T follicular helper cell (primary cell): Measurements from ENCODE around the gene SLC8A1.

Experiments
- DNase-seq: peaks from one replicate; pipeline ENCODE4 v3.0.0-alpha.2; 2020; ENCODE audit warnings: low read depth

The SLC8A1 gene

DNA sequence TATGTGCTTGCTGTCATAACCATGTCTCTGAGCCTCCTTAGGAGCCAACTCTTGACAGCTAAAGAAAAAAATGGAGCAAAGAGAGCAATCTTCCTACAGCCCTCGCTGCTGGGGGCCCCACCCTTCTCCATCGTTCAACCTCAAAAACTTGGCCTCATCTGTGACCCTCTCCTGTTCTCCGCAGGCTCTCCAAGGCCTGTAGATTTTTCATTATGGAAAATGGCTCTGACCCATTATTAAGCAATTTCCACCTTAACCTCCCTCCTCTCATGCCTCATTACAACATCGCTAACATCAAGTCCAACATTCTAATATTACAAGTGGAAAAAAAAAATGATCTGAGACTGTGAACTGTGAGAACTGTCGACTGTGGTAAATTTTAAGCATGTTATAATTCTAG lies 98.7 kb downstream of the SLC8A1 start:
- DNase-seq, result no peak

DNA sequence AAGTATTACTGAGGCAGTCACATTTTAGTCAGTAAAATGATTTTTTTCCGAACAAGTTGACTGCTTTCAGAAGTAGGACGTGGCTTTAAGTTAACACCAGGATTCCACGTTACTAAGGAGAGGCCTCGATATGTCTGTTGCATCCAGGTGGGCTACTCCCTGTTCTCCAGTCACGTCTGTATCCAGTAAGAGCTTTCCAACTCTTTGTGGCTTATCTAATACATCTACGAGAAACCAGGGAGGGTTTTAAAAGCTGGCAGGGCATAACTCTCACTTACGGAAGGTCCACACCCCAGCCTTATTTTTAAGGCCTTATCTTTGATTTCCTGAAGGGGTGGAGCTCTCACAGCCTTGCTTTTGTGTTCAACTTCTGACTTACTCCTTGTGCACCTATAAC lies 99.2 kb downstream of the SLC8A1 start:
- no peak for DNase-seq

DNA sequence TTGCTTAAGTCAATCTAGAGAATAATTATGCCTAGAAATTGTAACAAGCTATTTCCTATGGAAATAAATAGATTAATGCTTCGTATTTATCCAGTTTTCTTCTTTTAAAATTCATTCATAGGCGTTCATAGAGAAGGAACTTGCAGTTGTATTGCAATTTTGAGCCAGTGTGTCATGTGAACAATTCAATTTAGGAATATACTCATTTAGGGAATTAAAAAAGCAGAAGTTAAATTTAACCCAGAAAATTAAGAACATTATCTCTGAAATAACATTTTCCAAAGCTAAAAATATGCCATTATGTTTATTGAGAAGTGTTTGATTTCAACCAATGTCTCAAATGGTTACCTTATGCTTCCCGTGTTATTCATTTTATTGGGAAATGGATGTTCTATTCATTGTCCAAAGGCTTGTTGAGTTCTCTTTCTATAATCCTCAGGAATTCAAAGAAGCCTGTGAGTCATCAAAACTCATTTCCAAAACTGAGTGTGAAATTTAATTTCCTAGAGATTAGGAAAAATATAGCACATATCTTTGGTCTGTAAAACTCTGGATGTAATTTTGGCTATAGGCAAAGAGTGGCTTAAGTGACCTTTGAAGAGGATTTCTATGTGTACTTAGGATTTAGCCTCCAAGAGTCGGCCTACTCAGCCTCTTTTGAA lies 99.7 kb downstream of the SLC8A1 start:
- DNase-seq, result no peak

DNA sequence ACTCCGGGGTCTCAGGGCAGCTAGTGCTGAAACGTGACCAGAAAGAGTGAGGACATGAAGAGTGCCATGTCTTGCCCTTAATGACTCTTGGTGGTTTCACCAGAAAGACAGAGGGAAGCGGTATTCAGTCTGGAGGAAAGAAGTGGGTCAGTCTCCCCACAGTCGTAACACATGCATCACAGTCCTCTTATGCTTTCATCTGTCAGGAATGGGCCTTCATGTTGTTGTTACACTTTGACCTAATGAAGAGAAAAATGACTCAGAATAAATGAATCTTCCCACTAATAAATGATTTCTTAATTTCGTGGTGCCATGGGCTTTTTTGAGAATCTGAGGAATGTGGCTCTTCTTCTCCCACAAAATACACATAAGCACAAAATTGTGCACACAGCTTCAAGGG lies 103.2 kb downstream of the SLC8A1 start:
- no peak for DNase-seq

DNA sequence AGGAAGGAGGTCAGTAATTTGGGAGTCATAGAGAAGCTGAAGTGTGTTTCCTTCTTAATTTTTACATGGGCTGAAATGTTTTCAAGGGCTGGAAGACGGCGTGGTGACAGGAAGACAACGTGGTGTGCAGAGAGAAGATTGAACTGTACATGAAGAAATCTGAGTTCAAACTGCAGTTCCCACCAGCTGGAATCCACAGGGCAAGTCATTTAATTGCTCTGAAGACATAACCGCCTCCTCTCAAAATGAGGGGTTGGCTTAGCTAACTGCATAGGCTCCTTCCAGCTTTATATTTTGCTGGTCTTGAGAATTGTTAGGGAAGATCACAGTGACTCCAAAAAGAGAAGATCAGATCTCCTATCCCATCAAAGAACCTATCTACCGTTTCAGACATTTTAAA lies 103.9 kb downstream of the SLC8A1 start:
- DNase-seq, result no peak

DNA sequence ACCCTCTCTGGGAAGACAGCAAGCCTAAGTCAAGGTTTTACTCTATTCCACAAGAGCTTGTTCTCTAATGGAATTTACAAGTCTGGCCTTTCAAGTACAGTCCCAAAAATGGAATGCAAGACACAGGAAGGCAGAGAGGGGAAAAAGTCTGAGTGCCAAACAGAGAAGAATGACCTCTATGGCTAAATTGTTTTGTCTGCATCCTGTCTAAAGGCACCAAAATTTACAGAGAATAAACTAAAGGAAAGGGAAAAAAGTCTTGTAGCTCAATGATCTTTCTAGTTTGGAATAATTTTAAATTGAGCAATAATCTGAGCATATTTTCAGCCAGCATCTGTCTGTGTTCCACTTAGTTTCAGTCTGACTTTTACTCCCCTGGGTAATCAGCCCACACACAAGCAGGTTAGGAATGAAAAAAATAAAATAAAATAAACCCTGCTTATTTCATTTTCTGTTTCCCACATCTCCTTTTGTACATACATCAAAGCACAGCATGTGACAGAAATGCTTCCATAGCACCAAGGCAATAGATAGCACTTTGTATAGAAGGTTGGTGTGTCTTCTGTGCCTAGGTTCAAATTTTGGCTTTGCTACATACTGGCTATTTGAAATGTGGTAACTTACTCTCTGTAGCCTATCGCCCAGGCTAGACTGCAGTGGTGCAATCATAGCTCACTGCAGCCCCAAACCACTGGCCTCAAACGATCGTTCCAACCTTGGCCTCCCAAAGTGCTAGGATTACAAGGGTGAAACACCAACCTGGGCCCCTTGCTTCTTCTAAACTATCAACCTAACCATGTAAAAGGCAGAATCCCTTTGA lies 105.1 kb downstream of the SLC8A1 start:
- no peak for DNase-seq

DNA sequence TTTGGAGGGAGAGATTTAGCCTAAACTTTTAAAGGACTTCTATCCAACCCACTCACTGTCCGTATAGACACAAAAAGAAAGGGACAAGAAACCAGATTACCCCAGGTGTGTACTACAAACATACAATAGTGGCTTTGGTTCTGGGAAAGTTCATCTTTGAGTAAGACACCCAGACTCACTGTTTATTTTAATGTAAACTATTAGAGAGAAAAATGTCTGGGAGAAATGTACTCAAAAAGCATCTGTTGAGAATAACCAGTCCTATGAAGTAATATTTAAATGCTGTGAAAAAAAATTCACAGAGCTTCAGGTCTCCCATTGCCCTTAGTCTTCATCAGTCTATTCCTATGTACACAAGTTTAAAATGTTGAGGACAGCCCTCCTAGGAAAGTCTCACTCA lies 107.5 kb downstream of the SLC8A1 start:
- no peak for DNase-seq

DNA sequence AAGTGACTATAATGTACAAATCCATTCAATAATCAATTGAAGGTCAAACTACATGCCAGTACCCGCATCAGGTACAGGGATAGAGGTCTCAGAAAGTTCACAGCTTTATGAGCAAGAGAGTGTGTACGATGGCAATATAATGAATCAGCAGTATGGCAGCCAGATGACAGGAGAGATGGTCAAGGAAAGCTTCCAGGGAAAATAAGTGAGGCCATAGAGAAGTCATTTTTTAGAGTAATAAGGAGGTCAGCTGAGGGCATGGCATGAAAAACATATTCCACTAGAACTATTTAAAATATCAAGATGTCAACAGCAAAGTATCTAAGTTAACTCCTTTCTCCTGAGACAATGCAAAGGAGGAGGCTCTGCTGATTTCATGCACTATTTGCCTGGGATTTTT lies 108.0 kb downstream of the SLC8A1 start:
- no peak for DNase-seq

DNA sequence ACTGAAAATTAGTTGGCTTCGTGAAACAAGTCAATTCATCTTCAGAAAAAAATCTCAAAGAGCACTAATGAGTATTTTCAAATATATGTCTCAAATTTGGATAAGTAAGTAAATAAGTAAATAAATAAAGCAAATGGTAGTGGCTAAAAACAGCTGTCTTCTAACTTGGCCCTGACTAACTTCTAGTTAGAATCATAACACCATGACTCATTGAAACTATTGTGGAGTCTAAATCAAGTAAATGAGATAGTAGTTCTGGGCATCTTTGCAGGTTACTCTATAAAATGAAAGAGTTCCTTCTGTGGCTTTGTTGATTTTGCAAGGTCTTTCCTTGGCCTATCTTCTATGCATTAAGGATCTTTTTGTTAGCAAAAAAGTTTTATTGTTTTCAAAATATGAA lies 110.7 kb downstream of the SLC8A1 start:
- DNase-seq, result no peak

DNA sequence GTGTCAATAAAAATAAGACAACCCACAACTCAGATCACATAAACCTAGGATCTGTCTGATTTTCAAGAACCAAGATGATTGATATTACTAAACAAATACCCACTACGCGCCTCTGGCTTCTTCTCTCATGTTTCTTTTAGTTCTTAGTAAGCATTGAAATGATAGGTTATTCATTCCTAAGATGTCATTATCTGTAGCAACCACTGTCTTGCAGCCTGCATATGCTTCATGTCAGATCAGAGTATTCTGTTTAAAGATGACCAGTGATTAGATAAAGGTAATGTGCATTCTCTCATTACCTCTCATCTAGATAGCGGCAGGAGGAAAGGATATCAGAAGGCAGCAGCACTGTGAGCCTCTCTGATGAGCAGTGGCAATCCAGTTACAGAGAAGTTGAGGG lies 112.9 kb downstream of the SLC8A1 start:
- DNase-seq, result no peak

DNA sequence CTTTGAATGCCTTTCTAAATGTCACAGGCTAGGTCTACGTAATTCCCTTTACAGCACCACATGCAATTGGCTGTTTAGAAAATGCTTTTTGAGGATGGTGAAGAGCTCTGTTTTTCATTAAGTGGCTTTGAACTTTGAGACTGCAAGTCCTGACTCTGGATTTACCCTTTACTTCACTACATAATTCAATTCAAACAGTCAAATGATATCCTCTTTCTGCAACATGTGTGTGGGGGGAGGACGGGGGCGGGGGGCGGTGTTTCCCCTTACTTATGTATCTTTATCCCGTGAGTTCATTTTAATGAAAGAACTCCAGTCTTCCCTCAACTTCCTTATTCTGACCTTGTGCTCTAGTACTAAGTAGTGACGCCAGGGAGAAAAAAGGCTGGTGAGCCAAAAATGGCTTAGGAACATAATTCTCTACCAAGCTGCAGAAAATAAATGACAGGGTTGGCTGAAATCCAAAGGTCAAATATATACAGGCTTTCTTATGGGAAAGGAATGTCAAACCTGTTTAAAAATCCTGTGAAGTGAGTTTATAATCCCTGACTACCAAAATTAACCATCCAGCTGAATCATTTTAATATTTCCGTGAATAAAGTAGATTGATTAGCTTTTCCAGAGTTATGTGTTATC lies 119.6 kb downstream of the SLC8A1 start:
- no peak for DNase-seq

DNA sequence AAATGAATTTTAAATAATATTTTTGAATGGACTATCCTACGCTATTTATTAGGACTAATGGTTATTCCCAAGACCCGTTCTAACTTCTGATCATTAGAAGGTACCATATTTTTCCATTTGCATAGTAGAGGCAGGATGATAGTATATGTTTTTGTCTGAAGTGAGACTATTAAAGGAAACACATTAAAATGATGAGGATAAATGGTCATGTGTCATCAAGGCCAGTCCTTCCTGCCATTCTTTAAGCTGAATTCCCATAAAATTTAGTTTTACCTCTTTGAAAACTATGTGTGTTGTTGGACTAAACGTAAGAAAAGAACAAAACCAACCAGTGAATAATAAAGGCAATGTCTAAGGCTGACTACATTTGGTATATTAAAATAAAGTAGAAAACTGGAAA lies 121.8 kb downstream of the SLC8A1 start:
- DNase-seq, result no peak

DNA sequence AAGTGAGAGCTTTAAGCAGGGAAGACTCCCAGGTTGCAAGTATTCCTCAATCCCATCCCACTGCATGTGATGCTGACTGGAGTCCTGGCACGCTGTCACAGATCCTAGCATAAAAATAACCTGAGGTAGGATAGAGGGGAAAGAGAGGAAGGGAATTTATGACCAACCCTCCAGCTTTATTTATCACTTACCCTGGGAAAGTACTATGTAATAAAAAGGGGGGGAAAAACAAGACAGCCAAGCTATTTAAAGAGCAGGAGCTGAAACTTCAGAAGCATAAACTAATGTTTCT lies 122.2 kb downstream of the SLC8A1 start:
- DNase-seq, result no peak

DNA sequence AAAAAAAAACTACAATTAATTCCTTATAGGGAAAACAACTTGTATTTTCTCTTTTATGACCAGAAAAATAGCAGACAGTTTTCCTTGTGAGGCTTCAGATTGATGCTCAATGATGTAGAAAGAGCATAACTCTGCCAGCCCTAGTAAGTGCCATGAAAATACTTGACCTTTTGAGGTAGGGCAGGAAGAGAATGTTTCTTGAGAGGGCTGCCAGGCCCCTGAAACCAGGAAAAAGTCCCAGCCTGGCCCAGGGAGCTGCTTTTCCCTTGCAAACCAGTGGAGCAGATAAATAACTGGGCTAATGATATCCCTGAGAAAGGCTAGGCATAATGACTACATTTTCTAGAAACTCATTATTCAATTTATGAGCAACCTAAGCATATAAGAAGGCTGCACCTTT lies 126.8 kb downstream of the SLC8A1 start:
- DNase-seq, result no peak

DNA sequence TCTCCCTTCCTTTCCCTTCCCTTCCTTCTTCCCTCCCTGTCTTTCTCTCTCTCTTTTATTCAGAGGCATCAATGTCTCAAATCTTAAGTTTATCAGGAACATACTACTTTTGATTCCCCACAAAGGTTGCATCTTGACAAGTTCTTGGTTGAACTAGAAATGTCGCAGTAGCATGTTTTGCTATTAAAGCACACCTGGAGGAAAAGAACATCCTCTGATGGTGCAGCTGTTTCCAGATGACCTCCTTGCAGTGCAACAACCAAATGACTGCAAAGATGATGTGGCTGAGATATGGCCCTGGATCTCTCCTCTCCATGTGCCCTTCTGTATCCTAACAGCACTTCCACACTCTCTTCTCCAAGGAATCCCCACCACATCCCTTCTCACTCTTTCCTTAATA lies 127.2 kb downstream of the SLC8A1 start:
- no peak for DNase-seq

DNA sequence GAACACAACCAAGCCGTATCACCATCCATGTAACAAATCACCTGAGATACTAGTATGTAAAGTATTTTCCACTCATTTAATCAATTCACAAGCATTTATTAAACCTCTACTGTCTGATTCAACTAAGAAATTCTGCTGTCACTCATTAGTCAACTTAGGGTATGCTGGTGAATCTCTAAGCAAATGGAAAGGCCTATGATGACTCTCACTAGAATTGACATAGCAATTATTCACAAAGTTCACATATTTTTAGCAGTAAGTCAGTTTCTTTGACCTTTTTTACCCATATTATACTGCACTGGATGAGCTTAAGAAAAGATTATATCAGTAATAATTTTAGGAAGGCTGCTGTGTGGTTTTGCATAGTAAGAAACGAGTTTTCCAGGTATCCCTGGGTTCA lies 130.1 kb downstream of the SLC8A1 start:
- no peak for DNase-seq

DNA sequence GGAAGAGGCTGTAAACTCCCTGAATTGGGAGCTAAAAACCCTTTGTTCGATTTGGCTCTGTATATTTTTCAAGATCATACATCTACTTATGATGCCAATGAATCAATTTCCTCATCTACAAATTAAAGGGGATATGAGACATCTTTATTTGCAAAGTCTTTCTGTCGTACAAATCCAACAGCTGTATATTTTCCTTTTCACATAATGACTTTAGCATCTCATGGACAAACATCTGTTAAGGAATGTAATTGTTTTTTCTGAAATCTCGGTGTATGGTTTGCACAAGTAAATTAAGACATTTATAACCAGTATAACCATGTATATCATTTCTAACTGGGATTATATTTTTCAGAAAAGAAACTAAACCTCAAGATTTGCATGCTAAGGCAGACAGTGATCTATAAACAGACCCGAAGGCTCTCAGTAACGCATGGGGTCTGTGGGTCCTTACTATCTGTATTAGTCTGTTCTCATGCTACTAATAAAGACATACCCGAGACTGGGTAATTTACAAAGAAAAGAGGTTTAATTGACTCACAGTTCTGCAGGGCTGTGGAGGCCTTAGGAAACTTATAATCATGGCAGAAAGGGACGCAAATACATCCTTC lies 130.8 kb downstream of the SLC8A1 start:
- no peak for DNase-seq

DNA sequence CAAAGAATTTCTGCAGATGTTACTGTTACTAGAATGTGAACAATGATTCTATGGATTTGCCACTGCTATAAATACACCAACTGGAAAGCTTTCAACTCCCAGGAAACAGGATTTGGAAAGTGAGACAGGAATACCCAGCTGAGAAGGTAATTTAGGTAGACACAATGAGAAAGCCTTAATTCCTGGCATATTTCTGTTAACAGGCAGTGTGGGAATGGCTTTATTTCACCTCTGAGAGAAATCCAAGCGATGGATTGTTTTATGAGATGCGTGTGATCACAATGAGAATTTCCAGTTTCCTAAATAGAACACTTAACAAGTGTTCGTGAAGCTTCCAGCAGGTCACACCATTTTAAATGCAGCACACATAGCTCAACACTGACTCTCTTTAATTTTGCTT lies 133.0 kb downstream of the SLC8A1 start:
- DNase-seq, result no peak

DNA sequence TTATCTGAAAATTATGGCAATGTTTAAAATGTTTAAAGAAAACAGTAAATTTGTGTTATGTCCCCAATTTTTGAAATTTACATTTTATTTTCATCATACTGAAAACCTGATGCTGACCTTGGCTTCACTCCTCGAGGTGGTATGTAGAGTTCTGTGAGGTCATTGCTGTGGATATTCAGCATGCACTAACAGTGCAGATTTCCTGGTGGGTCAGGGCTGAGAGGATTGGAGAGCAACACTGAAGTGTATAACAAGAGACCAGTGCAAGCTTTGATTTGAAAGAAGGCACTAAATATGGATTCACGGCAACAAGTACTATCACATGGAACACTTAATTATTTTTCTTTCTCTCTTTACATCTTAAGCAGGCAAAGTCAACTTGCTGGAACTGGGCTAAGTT lies 134.1 kb downstream of the SLC8A1 start:
- no peak for DNase-seq

DNA sequence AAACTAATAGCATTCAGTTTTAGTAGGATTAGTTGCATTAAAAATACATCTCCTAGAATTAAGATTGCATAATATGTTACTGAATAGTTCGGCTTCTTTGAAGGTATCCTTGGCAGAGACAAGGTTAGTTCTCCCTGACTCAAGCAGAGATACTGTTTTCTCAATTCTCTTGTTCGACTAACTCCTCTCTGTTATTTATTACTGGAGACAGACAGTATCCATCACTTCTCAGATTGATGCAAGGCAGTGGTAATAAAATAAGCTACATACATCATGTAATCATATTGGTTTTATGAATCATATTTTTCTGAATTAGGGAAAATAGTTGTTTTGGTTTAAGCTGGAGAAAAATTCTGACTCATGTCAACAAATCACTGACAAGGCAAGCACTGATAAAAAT lies 134.8 kb downstream of the SLC8A1 start:
- no peak for DNase-seq

DNA sequence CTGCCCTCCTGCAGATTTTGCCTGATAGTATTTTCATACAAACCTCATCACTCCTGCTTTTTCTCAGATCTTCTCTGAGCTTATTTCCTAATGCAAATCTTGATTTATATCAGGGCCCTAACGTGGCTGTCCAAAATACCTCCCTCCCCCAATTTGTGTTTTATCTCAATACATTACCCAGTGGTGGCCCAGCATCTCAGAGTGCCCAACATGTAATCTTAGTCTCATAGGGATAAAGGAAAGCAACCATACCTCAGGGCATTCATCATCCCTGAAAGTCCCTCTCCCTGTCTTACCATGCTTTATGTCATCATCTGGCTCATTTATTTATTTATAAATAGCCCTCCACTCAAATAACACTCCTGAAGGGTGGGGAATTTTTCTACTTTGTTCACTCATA lies 135.3 kb downstream of the SLC8A1 start:
- DNase-seq, result no peak

DNA sequence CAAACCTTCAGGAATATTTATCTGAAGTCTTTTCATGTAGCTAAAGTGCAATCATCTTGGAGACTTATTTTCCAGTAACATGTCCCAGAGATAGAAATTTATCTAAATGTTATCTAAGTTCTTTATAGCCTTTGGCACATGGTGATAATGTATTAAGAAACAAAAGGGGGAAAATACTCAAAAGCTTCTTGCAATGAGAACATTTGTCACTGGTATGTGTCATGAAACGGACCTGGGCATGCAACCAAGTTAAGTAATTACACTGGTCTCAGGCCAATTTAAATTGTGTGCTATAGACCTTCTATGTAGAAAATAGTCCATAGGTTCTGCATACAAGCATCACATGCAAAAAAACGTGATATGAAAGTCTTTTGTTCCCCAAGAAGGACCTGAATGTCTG lies 136.2 kb downstream of the SLC8A1 start:
- no peak for DNase-seq

DNA sequence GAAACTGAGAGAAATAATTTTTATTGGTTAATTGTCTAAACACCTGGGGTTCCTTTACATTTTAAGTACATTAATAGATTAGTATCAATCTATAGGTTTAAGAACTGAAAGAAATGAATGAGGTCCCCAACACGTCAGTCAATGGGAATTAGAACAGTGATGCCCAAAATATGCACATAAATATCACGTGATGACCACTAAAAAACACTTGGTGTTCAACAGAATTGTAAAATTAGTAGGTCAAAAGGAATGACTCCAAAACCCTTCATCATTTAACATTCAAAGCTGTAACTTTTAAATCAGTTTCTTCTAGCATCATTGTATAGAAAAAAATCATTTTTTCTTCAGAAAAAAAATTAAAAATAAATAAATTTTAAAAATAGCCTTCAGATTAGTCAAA lies 140.9 kb downstream of the SLC8A1 start:
- no peak for DNase-seq
